ENCODE data around the gene COL5A2.

The COL5A2 gene

GRCh38 chr2:189096769-189097447, 82.7 kb downstream of the COL5A2 start:
- DNase-seq (ENCODE audit: low read depth), result no peak

- no peak for DNase-seq (ENCODE audit: low read depth)
Measured at GRCh38 chr2:189095101-189095500, 84.5 kb downstream of the COL5A2 start.

DNA sequence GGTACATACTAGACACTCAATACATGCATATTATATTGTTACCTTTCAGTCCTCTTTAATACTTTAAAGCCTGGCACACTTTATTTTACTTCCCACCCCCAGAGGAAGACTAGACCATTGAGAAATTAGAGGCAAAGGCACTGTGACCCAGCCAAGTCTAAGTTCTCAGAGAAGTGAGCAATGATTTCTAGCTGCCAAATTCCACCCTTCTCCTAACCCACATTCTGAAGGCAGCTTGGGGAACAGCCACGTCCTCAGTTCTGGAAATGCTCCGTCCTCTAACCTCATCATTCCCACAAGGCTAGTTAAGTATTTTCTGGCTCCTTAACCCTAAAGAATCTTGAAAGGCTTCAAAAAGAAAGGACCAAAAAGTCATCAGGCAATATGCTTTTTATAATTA, 86.6 kb downstream of the COL5A2 start:
- no peak for DNase-seq (ENCODE audit: low read depth)

DNA sequence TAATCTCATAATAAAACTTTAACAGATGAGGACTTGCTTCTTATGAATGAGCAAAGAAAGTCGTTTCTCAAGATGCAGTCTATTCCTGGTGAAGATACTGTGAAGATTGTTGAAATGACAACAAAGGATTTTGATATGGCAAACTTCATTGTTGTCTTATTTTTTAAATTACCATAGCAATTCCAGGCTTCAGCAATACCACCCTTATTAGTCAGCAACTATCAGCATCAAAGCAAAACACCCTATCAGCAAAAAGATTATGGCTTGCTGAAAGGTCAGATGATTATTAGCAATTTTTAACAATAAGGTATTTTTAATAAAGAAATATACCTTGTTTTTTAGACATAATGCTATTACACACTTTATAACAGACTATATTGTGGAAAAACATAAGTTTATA, 88.3 kb downstream of the COL5A2 start:
- no peak for DNase-seq (ENCODE audit: low read depth)

- no peak for DNase-seq (ENCODE audit: low read depth)
Measured at GRCh38 chr2:189088591-189089205, 90.9 kb downstream of the COL5A2 start.

- no peak for DNase-seq (ENCODE audit: low read depth)
Measured at GRCh38 chr2:189086710-189087109, 92.9 kb downstream of the COL5A2 start.

- no peak for DNase-seq (ENCODE audit: low read depth)
Measured at GRCh38 chr2:189086250-189086649, 93.3 kb downstream of the COL5A2 start.

GRCh38 chr2:189083606-189084005, 96.0 kb downstream of the COL5A2 start:
- no peak for DNase-seq (ENCODE audit: low read depth)

- no peak for DNase-seq (ENCODE audit: low read depth)
Measured at GRCh38 chr2:189083106-189083505, 96.5 kb downstream of the COL5A2 start.

GRCh38 chr2:189082376-189082975, 97.1 kb downstream of the COL5A2 start:
- no peak for DNase-seq (ENCODE audit: low read depth)

DNA sequence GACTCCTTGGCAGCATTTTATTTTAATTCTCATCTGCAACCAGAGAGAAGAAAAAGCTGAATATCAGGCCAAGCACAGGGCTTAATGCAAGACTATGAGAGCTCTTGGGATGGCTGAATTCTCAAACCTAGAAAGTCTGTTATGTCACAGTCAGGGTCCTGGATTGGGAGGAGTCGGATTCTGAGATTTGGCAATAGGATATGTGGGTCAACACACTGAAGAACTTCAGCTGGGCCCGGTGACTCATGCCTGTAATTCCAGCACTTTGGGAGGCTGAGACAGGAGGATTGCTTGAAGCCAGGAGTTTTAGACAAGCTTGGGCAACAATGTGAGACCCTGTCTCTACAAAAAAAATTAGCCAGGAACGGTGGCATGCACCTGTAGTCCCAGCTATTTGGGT, 103.0 kb downstream of the COL5A2 start:
- no peak for DNase-seq (ENCODE audit: low read depth)

DNA sequence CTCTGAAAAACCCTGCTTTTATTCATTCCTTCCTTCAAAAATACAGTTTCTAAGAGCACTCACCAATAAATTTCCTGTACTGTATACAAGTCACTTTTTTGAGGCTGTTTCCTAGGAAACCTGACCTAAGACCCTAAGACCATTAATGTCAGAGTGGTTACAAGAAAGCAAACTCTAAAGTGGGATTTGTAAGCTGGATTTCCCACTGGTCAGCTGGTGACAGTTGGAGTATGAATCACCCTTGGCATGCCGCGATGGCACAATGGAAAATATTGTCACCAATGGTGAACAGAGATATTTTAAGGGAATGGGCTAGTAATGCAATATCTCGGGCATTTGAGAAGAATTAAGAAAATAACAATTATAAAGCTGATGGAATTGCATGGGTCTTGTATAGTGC, 103.4 kb downstream of the COL5A2 start:
- DNase-seq (ENCODE audit: low read depth), result no peak

DNA sequence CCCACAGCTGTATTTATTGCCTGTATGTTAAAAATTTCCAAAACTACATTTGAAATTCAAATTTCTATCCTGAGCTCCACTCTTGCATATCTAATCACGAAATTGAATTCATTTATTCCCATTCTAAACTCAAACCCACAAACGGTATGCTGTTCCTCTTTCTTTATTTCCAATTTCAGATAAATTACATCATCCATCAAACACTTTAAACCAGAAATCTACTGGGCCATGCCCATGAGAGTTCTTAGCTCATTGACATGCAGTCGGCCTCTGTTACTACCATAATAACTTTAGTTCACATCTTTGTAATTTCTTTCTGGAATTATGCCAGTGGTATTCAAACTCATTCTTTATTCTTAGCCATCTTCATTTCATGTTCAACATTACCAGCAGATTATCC, 105.1 kb downstream of the COL5A2 start:
- no peak for DNase-seq (ENCODE audit: low read depth)

GRCh38 chr2:189072036-189072435, 107.5 kb downstream of the COL5A2 start:
- no peak for DNase-seq (ENCODE audit: low read depth)

GRCh38 chr2:189069855-189070619, 109.5 kb downstream of the COL5A2 start:
- no peak for DNase-seq (ENCODE audit: low read depth)

- no peak for DNase-seq (ENCODE audit: low read depth)
Measured at GRCh38 chr2:189066037-189066436, 113.5 kb downstream of the COL5A2 start.

DNA sequence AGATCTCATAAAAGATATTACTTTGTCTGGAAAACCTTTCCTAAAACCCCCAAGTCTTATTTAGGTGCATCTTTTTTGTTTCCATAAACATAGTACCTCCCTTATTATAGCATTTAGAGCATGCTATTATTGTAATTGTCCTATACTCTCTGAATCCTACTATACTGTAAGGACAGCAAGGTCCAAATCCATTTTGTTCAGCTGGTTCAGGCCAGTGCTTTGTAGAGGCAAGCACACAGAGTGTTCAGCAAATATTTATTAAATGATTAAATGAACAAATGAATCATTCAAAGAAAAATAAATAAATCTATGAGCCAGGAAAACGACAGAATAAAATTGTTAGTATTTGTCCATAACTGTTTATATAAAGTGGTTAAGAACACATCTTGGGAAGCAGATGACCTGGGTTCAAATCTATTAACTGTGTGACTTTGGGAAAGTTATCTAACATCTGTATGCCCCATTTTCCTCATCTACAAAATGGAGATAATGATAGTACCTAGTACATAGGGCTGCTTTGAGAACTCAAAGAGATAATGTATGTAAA, 119.4 kb downstream of the COL5A2 start:
- DNase-seq (ENCODE audit: low read depth), result no peak

- DNase-seq (ENCODE audit: low read depth), result no peak
Measured at GRCh38 chr2:189057316-189057715, 122.2 kb downstream of the COL5A2 start.

- DNase-seq (ENCODE audit: low read depth), result no peak
Measured at GRCh38 chr2:189056200-189057106, 123.1 kb downstream of the COL5A2 start.

GRCh38 chr2:189050165-189050712, 129.3 kb downstream of the COL5A2 start:
- DNase-seq (ENCODE audit: low read depth), result no peak

DNA sequence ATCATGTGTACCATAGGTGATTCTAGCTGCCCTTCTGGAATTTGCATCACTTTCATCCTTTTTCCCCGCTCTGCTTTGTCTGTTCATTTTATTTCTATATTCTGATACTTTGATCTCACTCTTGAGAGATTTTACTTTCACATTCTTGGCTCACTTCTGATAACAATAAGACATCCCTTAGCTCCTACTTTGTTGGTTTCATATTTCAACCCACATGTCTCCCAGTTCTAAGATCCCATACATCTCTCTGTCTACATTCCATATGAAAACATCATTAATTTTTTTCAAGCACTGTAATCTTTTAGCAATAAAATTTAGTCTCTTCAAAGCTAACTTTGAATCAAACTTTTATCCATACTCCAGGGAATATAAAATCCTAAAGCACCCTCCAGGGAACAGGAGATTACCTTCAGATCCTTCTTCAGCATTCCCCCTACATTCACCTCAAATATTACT, 129.8 kb downstream of the COL5A2 start:
- no peak for DNase-seq (ENCODE audit: low read depth)

Data from activated T-helper 9 cell treated with anti-CD3 and anti-CD28 coated beads, Interleukin-2, amount 50 U/mL, for 16 hours (primary cell).